ENCODE results near the gene DDIT4. TPM values are rescaled to one million over a fixed set of nuclear protein-coding genes. Genes with fewer than 3 reads are reported as not detected.

DDIT4 gene
- total and polyA plus RNA-seq, 9 of the 15 experiments (the other 6 are each of a cell fraction or from before 2014, with no cell fraction given), result 8.2 to 675 (median 159) TPM

- TF ChIP-seq MEF2D (tag; conservative IDR thresholded peaks at IDR 0.05; ENCODE audit: low read depth), result peak; percentile 49; the same call in 1 of the 2 replicates
- TF ChIP-seq E2F8 (IDR thresholded peaks at IDR 0.05; ENCODE audit: low read depth, partially characterized antibody), result peak; percentile 48
- TF ChIP-seq MIER1 (IDR thresholded peaks at IDR 0.05; ENCODE audit: low read depth), result 0 out of 2 replicates have a peak, but pooled peaks have one; percentile 15
- no peak for TF ChIP-seq STAT6 (CRISPR knock-in tag; IDR thresholded peaks at IDR 0.05)
- TF ChIP-seq CBX3 (IDR thresholded peaks at IDR 0.05; ENCODE audit: borderline replicate concordance in 1 of 2, low read length in 2 of 2), result peak in 1 of 2 experiments; percentile 69; a peak in 1 of 3 replicates
- TF ChIP-seq ZKSCAN8 (CRISPR knock-in tag; IDR thresholded peaks at IDR 0.05), result peak; percentile 13; the same call in 1 of the 2 replicates
- peak; percentile 68; the same call in 1 of the 2 replicates for TF ChIP-seq PTRF (tag; IDR thresholded peaks at IDR 0.05)
- TF ChIP-seq HDAC3 (IDR thresholded peaks at IDR 0.05; ENCODE audit: borderline replicate concordance, partially characterized antibody), result peak; percentile 72
- peak; percentile 12; the same call in 1 of the 2 replicates for TF ChIP-seq HLTF (IDR thresholded peaks at IDR 0.05)
- peak; percentile 88 for TF ChIP-seq FOSL1 (tag; conservative IDR thresholded peaks at IDR 0.05)
- peak; percentile 19; the same call in 1 of the 2 replicates for TF ChIP-seq GATAD2A (IDR thresholded peaks at IDR 0.05)
- TF ChIP-seq DPF2 (IDR thresholded peaks at IDR 0.05), result peak; percentile 82
- TF ChIP-seq TRIM28 (IDR thresholded peaks at IDR 0.05), result peak; percentile 72; the same call in 1 of the 2 replicates
- TF ChIP-seq BACH1 (tag; IDR thresholded peaks at IDR 0.05), result 0 out of 2 replicates have a peak, but pooled peaks have one; percentile 34
- TF ChIP-seq KLF13 (tag; IDR thresholded peaks at IDR 0.05; ENCODE audit: borderline replicate concordance, low read depth), result peak; percentile 55; the same call in 1 of the 2 replicates
- TF ChIP-seq ATF1 (CRISPR knock-in tag; IDR thresholded peaks at IDR 0.05), result no peak
- TF ChIP-seq ATF1 (tag; IDR thresholded peaks at IDR 0.05), result peak; percentile 84
- peak; percentile 66; the same call in 1 of the 2 replicates for TF ChIP-seq MBD2 (IDR thresholded peaks at IDR 0.05; ENCODE audit: borderline replicate concordance, low read depth)
- no peak for TF ChIP-seq SAFB2 (IDR thresholded peaks at IDR 0.05; ENCODE audit: borderline replicate concordance, low read depth, low read length, severe bottlenecking)
- TF ChIP-seq NCOA6 (IDR thresholded peaks at IDR 0.05), result no peak
- TF ChIP-seq ZNF224 (CRISPR knock-in tag; IDR thresholded peaks at IDR 0.05), result no peak
- TF ChIP-seq NFIC (IDR thresholded peaks at IDR 0.05), result peak; percentile 61; the same call in 1 of the 2 replicates
- TF ChIP-seq XRCC4 (IDR thresholded peaks at IDR 0.05; ENCODE audit: extremely low read depth, insufficient read depth, insufficient read length), result no peak
- TF ChIP-seq FOXK1 (CRISPR knock-in tag; IDR thresholded peaks at IDR 0.05; ENCODE audit: borderline replicate concordance), result no peak
- no peak for TF ChIP-seq MEF2A (IDR thresholded peaks at IDR 0.05; ENCODE audit: control insufficient read depth, low read depth, low read length)
Observed at GRCh38 chr10:72260239-72260975, 13.3 kb upstream of the DDIT4 start (continued).
